OCI-LY3 (cell line): ENCODE data around the gene COBL.

Source experiments
- EZH2phosphoT487 ChIP-seq: fragments of 200-600 bp; shearing (Covaris generic); IDR thresholded peaks from 2 replicates; pipeline ENCODE4 v1.6.1; 2018; ENCODE audit warnings: antibody characterized with exemption, mixed run types, low read depth
- TF ChIP-seq, protein P1 (sequence below): fragments of 200-600, 300-600 bp; sonication (generic); IDR thresholded peaks from 2 replicates; pipeline ENCODE4 v1.5.1; 2014; ENCODE audit warnings: antibody characterized with exemption, low read length, low read depth

DNA sequence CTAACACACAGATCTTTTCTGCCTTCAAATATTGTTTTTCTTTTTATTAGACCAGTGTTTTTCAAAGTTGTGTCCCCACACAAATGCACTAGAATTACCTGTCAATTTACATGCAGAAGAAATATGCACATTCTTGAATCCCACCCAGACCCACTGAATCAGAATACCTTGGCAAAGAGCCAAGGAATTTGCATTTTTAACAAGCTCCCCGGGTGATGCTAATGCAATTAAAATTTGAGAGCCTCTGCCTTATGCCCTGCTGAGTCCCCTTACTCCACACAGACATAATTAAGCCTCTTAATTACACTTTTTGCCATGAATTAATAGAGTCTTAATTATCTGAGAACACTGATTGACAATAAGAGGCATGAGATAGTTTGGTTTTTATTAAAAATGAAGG, 332.8 kb downstream of the COBL start:
- TF ChIP-seq, protein P1, sequence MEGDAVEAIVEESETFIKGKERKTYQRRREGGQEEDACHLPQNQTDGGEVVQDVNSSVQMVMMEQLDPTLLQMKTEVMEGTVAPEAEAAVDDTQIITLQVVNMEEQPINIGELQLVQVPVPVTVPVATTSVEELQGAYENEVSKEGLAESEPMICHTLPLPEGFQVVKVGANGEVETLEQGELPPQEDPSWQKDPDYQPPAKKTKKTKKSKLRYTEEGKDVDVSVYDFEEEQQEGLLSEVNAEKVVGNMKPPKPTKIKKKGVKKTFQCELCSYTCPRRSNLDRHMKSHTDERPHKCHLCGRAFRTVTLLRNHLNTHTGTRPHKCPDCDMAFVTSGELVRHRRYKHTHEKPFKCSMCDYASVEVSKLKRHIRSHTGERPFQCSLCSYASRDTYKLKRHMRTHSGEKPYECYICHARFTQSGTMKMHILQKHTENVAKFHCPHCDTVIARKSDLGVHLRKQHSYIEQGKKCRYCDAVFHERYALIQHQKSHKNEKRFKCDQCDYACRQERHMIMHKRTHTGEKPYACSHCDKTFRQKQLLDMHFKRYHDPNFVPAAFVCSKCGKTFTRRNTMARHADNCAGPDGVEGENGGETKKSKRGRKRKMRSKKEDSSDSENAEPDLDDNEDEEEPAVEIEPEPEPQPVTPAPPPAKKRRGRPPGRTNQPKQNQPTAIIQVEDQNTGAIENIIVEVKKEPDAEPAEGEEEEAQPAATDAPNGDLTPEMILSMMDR: no peak
- TF ChIP-seq EZH2phosphoT487: no peak
